Right renal pelvis (tissue), 4 donors: Measurements from ENCODE around the gene NME2. TPM values are rescaled to one million over a fixed set of nuclear protein-coding genes. Genes with fewer than 3 reads are reported as not detected.

Experiments used
- DNase-seq, 4 donors: peaks; one replicate each; pipeline ENCODE4 v3.0.0-alpha.2; 2013; ENCODE audit warnings: low read depth in 4 of 4, low spot score in 3 of 4, missing footprints in 1 of 4
- polyA plus RNA-seq, 4 donors: library from polyadenylated mRNA; unstranded; fragments of 120-200 nt; gene quantifications; one replicate each; pipeline ENCODE4 v1.2.1, GENCODE V29; 2013; ENCODE audit not compliant: insufficient read length in 4 of 4

Gene NME2
- polyA plus RNA-seq, 4 donors = 234 to 296 (median 257) TPM

DNA sequence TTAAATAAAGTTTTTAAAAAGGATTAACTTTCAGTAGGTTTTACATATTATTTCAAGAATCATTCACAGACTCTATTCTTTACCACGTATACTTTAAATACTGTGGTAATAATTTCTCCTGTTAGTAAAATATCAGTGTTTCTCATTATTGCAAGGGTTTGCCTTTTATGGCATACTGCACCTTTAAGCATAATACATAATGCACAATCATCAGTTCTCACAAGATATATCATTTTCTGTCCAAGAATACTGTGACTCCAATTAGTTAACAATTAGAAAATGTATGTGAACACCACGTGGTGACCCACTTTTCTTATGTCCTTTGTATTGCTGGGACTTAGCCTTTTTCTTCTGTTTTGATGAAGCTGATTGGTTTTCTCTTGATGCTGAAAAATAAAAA is 25.7 kb downstream of the NME2 start:
- DNase-seq = no peak

GRCh38 chr17:51197754-51198153 is 31.5 kb downstream of the NME2 start:
- no peak for DNase-seq

DNA sequence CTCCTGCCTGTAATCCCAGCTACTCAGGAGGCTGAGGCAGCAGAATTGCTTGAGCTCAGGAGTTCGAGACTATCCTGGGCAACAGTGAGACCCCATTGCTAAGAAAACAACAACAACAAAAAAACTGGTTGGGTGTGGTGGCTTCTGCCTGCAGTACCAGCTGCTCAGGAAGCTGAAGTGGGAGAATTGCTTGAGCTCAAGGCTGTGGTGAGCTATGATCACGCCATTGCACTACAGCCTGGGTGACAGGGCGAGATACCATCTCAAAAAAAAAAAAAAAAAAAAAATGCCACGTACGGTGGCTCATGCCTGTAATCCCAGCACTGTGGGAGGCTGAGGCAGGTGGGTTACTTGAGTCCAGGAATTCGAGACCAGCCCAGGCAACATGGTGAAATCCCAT is 34.1 kb downstream of the NME2 start:
- DNase-seq = no peak

DNA sequence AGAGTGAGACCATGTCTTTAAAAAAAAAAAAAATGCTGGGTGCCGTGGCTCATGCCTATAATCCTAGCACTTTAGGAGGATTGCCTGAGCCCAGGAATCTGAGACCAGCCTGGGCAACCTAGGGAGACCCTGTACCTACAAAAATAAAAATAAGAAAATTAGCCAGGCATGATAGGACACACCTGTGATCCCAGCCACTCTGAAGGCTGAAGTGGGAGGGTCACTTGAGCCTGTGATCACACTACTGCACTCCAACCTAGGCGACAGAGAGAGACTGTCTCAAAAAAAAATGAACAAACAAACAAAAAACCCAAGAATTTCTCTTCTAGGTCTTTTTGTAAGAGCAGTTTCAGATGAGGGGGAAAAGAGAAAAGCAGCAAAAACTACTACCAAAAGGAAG is 34.6 kb downstream of the NME2 start:
- DNase-seq = no peak

DNA sequence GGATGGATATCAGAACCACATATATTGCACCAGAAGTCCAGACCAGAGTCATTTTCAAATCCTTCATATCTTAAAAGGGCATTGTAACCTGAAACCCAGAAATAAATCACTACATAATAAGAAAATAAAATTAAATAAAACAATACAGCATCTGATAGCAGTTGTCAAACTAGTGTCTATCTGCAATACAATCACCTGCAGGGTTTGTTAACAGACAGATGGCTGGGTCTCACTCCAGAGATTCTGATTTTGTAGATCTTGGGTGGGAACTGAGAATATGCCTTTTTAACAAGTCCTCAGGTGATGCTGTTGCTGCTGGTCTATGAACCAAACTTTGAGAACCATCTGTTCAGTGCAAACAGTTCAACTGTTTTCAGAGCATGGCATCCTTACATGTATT is 37.6 kb downstream of the NME2 start:
- DNase-seq = no peak

DNA sequence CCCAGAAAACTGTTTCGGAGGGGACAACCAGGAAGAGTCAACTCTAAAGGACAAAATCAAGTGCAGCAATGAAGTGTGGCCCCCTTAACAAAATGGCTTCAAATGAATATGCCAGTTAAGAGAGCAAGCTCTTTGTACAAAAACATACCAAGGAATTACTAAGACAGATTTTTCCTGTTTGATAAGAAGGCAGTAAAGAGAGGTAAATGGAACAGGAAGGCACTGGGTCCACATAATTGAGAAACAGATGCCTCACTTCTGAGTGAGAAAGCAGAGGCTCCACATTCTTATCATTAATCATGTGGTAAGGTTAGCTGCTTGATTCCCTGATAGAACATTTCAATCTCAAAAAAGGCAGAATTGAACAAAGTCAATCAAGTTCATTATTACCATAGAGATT is 48.7 kb downstream of the NME2 start:
- no peak for DNase-seq

DNA sequence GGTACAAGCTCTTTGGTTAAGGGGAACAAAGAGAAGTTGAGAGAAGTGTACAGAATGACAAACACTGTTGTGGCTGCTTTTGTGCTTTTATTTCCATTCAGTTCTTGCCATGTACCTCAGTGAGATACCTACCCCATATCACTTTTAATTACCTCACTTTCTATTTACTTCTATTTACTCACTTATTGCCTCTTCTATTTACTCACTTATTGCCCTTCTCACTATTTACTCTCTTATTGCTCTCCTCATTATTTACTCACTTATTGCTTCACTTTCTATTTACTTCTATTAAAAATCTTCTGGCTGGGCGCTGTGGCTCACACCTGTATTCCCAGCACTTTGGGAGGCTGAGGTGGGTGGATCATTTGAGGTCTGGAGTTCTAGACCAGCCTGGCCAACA is 51.7 kb downstream of the NME2 start:
- DNase-seq = no peak

- DNase-seq = no peak
Measured at GRCh38 chr17:51221322-51221721, 55.1 kb downstream of the NME2 start.

Other genes starting within 250 kb of the NME2 start
- 100 to 1,000 TPM in 3 of 4 donors, 10 to 100 TPM in 1; 86.2 to 109 (median 105) TPM for gene SPAG9, start 45.5 kb upstream of the NME2 start, polyA plus RNA-seq
- gene NME1, start 12.9 kb upstream of the NME2 start, polyA plus RNA-seq = 10 to 100 TPM; 68.4 to 75.9 (median 73.7) TPM
- gene MBTD1, start 93.6 kb downstream of the NME2 start, polyA plus RNA-seq = 10 to 100 TPM; 45.9 to 58.2 (median 55.1) TPM
- gene UTP18, start 94.1 kb downstream of the NME2 start, polyA plus RNA-seq = 10 to 100 TPM; 53.8 to 59.3 (median 56.9) TPM